Liver (tissue), 9 donors: ENCODE measurements around the gene PPP3CB. TPM values are rescaled to one million over a fixed set of nuclear protein-coding genes. Genes with fewer than 3 reads are reported as not detected.

Experiments used
- DNase-seq: peaks from one replicate; pipeline ENCODE4 v3.0.0-alpha.2; 2017; ENCODE audit warnings: low spot score
- H3K27ac ChIP-seq, 2 donors: one replicate each; pipeline ENCODE4 v1.7.0; 2013; ENCODE audit warnings: inconsistent platforms in 2 of 2, low read length in 2 of 2, control low read depth in 1 of 2, low read depth in 1 of 2, mild to moderate bottlenecking in 1 of 2
- H3K27me3 ChIP-seq, 4 donors: one replicate each; pipeline versions ENCODE4 v1.6.1 to v1.7.0; 2013; ENCODE audit warnings: low read length in 3 of 4, inconsistent platforms in 1 of 4, mild to moderate bottlenecking in 1 of 4, moderate library complexity in 1 of 4; ENCODE audit not compliant: control insufficient read depth in 4 of 4, insufficient read depth in 4 of 4
- H3K36me3 ChIP-seq, 4 donors: one replicate each; pipeline versions ENCODE4 v1.6.1 to v1.7.0; 2013; ENCODE audit warnings: low read length in 3 of 4, mild to moderate bottlenecking in 3 of 4, low read depth in 1 of 4, moderate library complexity in 1 of 4; ENCODE audit not compliant: control insufficient read depth in 4 of 4, insufficient read depth in 3 of 4
- H3K4me1 ChIP-seq, 4 donors: one replicate each; pipeline versions ENCODE4 v1.6.1 to v1.7.0; 2013; ENCODE audit warnings: low read length in 3 of 4, mild to moderate bottlenecking in 3 of 4, moderate library complexity in 1 of 4; ENCODE audit not compliant: control insufficient read depth in 4 of 4, insufficient read depth in 4 of 4
- H3K4me3 ChIP-seq, 3 donors: one replicate each; pipeline versions ENCODE4 v1.6.1 to v1.7.0; 2013; ENCODE audit warnings: low read length in 3 of 3, control low read depth in 1 of 3, low read depth in 1 of 3, mild to moderate bottlenecking in 1 of 3
- H3K9ac ChIP-seq, 2 donors: one replicate each; pipeline ENCODE4 v1.7.0; 2013; ENCODE audit warnings: low read length in 2 of 2, mild to moderate bottlenecking in 2 of 2, moderate library complexity in 2 of 2, control low read depth in 1 of 2, low read depth in 1 of 2
- H3K9me3 ChIP-seq, 4 donors: one replicate each; pipeline versions ENCODE4 v1.6.1 to v1.7.0; 2013; ENCODE audit warnings: low read length in 3 of 4; ENCODE audit not compliant: control insufficient read depth in 4 of 4
- CTCF ChIP-seq: fragments of 150-350 bp; IDR thresholded peaks from 2 replicates; pipeline ENCODE4 v1.5.1; 2017; ENCODE audit warnings: improper control_type of control experiment, low read depth, low read length; ENCODE audit not compliant: missing input control
- EGR1 ChIP-seq, 2 donors: IDR thresholded peaks; 2 replicates each; pipeline ENCODE4 v1.6.1; 2016 to 2018; ENCODE audit warnings: antibody characterized with exemption in 2 of 2, low read depth in 2 of 2
- FOXA2 ChIP-seq: IDR thresholded peaks from 2 replicates; pipeline ENCODE4 v1.6.1; 2016; ENCODE audit warnings: antibody characterized with exemption
- GABPA ChIP-seq, 2 donors: IDR thresholded peaks in 1 of 2; conservative IDR thresholded peaks in 1 of 2; 2 replicates each; pipeline ENCODE4 v1.6.1; 2016; ENCODE audit warnings: antibody characterized with exemption in 2 of 2, mild to moderate bottlenecking in 1 of 2, moderate library complexity in 1 of 2
- HNF4A ChIP-seq, 2 donors: conservative IDR thresholded peaks; 2 replicates each; pipeline ENCODE4 v1.6.1; 2016; ENCODE audit warnings: antibody characterized with exemption in 2 of 2, mild to moderate bottlenecking in 2 of 2
- HNF4G ChIP-seq: IDR thresholded peaks from 2 replicates; pipeline ENCODE4 v1.6.1; 2016; ENCODE audit warnings: antibody characterized with exemption
- JUND ChIP-seq, 2 donors: IDR thresholded peaks; 2 replicates each; pipeline ENCODE4 v1.6.1; 2016; ENCODE audit warnings: antibody characterized with exemption in 2 of 2
- MAX ChIP-seq: IDR thresholded peaks from 2 replicates; pipeline ENCODE4 v1.6.1; 2016; ENCODE audit warnings: antibody characterized with exemption
- NR2F2 ChIP-seq: IDR thresholded peaks from 2 replicates; pipeline ENCODE4 v1.6.1; 2016; ENCODE audit warnings: antibody characterized with exemption
- RAD21 ChIP-seq, 2 donors: IDR thresholded peaks; 2 replicates each; pipeline ENCODE4 v1.6.1; 2016; ENCODE audit warnings: antibody characterized with exemption in 2 of 2, mild to moderate bottlenecking in 2 of 2
- REST ChIP-seq: IDR thresholded peaks from 2 replicates; pipeline ENCODE4 v1.6.1; 2016; ENCODE audit warnings: antibody characterized with exemption, mild to moderate bottlenecking
- RXRA ChIP-seq, 2 donors: IDR thresholded peaks; 2 replicates each; pipeline ENCODE4 v1.6.1; 2017 to 2018; ENCODE audit warnings: antibody characterized with exemption in 2 of 2, mild to moderate bottlenecking in 1 of 2
- SP1 ChIP-seq: IDR thresholded peaks from 2 replicates; pipeline ENCODE4 v1.6.1; 2018; ENCODE audit warnings: antibody characterized with exemption, mild to moderate bottlenecking
- TAF1 ChIP-seq: conservative IDR thresholded peaks from 2 replicates; pipeline ENCODE4 v1.6.1; 2016; ENCODE audit warnings: antibody characterized with exemption, mild to moderate bottlenecking
- YY1 ChIP-seq: IDR thresholded peaks from 2 replicates; pipeline ENCODE4 v1.6.1; 2016; ENCODE audit warnings: antibody characterized with exemption, mild to moderate bottlenecking
- ZBTB33 ChIP-seq: IDR thresholded peaks from 2 replicates; pipeline ENCODE4 v1.6.1; 2016; ENCODE audit warnings: antibody characterized with exemption
- WGBS: extraction: QIAGEN DNeasy Blood & Tissue Kit; methylation state at CpG from one replicate; pipeline ENCODE4 v1.1.7; 2013; 5-methylcytosine and 5-hydroxymethylcytosine counted together
- polyA plus RNA-seq, 2 donors: library from polyadenylated mRNA; stranded (reverse) in 1 of 2; unstranded in 1 of 2; fragments of 200-250 nt in 1 of 2; fragments of >200 nt in 1 of 2; fragmentation: Nextera tagmentation in 1 of 2; extraction: Ambion mirVana in 1 of 2; gene quantifications; one replicate each; pipeline versions ENCODE4 v1.2.1 to v1.2.3, GENCODE V29; 2013 to 2015
- total RNA-seq, 2 donors: library from RNA; depleted of rRNA; stranded (reverse); fragments of >200 nt; gene quantifications; one replicate each; pipeline ENCODE4 v1.2.3, GENCODE V29; 2014
- donor health status: healthy.
- donor health status: healthy.
- donor health status: healthy.
- donor health status: healthy.
- donor health status: healthy.

The PPP3CB gene
- total and polyA plus RNA-seq, 4 donors = 5.7 to 22.4 (median 11.4) TPM

- DNase-seq = no peak
- no peak overlapping the region for H3K9ac ChIP-seq
- no peaks in the 10 kb centered on the region for H3K4me1 ChIP-seq
- 87% methylated on average over 1 of the region's 1 CpG for WGBS
- H3K4me3 ChIP-seq = no peak overlapping the region
- TF ChIP-seq EGR1 (IDR thresholded peaks at IDR 0.05; ENCODE audit: low read depth in 2 of 2) (no peak), RAD21 (IDR thresholded peaks at IDR 0.05) (no peak), ZBTB33 (no peak), YY1 (no peak), REST (no peak), JUND (IDR thresholded peaks at IDR 0.05) (no peak), FOXA2 (no peak), HNF4G (no peak), NR2F2 (no peak), GABPA (IDR thresholded peaks at IDR 0.05 in 1 of 2, conservative IDR thresholded peaks at IDR 0.05 in 1 of 2) (no peak), RXRA (IDR thresholded peaks at IDR 0.05) (no peak), MAX (no peak)
- H3K36me3 ChIP-seq = peaks cover 3 to 16% (median 7%) of the 10 kb centered on the region in 4 donors
- H3K27me3 ChIP-seq = no peaks in the 10 kb centered on the region
- H3K9me3 ChIP-seq = no peaks in the 10 kb centered on the region
- H3K27ac ChIP-seq = no peak overlapping the region
Measured at GRCh38 chr10:73449113-73449512, 46.7 kb downstream of the PPP3CB start.

- Histone ChIP-seq H3K4me1 (no peaks in the 10 kb centered on the region), H3K27ac (no peak overlapping the region), H3K36me3 (peaks cover 0 to 12% (median 7%) of the 10 kb centered on the region in 4 donors), H3K27me3 (no peaks in the 10 kb centered on the region), H3K9ac (peak overlapping the region in 1 of 2 donors; percentile 7), H3K9me3 (no peaks in the 10 kb centered on the region), H3K4me3 (no peak overlapping the region)
- TF ChIP-seq TAF1 (no peak), SP1 (no peak), RAD21 (IDR thresholded peaks at IDR 0.05) (no peak), RXRA (IDR thresholded peaks at IDR 0.05) (no peak), GABPA (IDR thresholded peaks at IDR 0.05 in 1 of 2, conservative IDR thresholded peaks at IDR 0.05 in 1 of 2) (no peak), YY1 (no peak), REST (no peak), ZBTB33 (no peak), HNF4G (no peak), CTCF (no peak), EGR1 (IDR thresholded peaks at IDR 0.05; ENCODE audit: low read depth in 2 of 2) (no peak), JUND (IDR thresholded peaks at IDR 0.05) (no peak), HNF4A (conservative IDR thresholded peaks at IDR 0.05) (no peak)
- DNase-seq = no peak
- 91% methylated on average over 1 of the region's 1 CpG for WGBS
Measured at GRCh38 chr10:73448384-73448783, 47.4 kb downstream of the PPP3CB start.
